C4-2B (cell line): ENCODE results near the gene MPC1L.

Experiments
- CTCF ChIP-seq: fragments of 450-650 bp; conservative IDR thresholded peaks from 2 replicates; pipeline ENCODE4 v1.5.1; 2017; ENCODE audit warnings: mild to moderate bottlenecking
- ZFX ChIP-seq: fragments of 450-650 bp; IDR thresholded peaks from 2 replicates; pipeline ENCODE4 v1.6.1; 2017

- no peak for TF ChIP-seq CTCF
- no peak for TF ChIP-seq ZFX
These were observed 5.7 kb upstream of the MPC1L start for GRCh38 chrX:40617566-40617965.
